HG03060 (cell line): ENCODE results near the gene SLC13A2.
"Not testable (repeated sequence)": the region's sequence is repeated elsewhere in the genome, so short reads cannot be mapped to it uniquely, and the experiment has no call there.

Experiments used
- ATAC-seq: cut with Tn5 transposase; IDR thresholded peaks from one replicate; pipeline ENCODE4 v1.9.1; 2021; ENCODE audit warnings: low read depth, moderate number of reproducible peaks; ENCODE audit not compliant: unreplicated experiment

Gene SLC13A2, protein sequence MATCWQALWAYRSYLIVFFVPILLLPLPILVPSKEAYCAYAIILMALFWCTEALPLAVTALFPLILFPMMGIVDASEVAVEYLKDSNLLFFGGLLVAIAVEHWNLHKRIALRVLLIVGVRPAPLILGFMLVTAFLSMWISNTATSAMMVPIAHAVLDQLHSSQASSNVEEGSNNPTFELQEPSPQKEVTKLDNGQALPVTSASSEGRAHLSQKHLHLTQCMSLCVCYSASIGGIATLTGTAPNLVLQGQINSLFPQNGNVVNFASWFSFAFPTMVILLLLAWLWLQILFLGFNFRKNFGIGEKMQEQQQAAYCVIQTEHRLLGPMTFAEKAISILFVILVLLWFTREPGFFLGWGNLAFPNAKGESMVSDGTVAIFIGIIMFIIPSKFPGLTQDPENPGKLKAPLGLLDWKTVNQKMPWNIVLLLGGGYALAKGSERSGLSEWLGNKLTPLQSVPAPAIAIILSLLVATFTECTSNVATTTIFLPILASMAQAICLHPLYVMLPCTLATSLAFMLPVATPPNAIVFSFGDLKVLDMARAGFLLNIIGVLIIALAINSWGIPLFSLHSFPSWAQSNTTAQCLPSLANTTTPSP

DNA sequence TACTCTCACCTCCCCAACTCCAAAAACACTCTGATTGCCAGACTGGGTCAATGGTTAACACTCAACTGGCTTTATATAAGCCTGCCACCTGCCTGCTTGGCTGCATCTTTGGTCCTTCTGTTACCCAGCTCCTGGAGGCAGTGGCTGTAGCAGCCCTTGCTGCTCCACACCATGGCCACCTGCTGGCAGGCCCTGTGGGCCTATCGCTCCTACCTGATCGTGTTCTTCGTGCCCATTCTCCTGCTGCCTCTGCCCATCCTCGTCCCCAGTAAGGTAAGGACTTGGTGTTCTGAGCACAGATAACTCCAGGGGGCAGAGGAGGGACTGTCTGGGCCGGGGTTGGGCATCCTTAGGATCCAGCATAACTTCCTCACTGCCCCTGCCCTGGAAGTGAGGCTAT, at the start of gene SLC13A2:
Gene SLC13A2, plus strand, starts transcription at position 103 of the 400 bp plus-strand sequence. Its CDS starts 69 bp downstream, at position 172.
- no peak for ATAC-seq

DNA sequence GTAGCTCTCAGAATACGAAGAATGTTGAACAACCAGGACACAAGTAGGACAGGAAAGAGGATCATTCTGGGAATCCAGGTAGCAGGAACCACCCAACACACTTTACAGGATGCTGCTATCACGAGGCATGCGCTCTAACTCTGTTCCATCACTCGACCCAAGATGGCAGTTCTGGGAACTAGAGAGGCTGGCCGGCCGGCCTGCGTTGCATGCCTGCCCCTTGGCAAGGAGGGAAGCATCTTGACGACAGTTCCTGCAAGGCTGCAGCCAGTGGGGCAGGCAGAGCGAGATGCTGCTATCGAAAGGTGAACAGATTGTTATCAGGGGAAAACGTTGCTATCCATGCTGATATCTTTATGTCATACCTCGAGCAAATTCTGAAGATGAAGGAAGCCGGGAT, 48.2 kb upstream of the SLC13A2 start:
- ATAC-seq, result no peak

DNA sequence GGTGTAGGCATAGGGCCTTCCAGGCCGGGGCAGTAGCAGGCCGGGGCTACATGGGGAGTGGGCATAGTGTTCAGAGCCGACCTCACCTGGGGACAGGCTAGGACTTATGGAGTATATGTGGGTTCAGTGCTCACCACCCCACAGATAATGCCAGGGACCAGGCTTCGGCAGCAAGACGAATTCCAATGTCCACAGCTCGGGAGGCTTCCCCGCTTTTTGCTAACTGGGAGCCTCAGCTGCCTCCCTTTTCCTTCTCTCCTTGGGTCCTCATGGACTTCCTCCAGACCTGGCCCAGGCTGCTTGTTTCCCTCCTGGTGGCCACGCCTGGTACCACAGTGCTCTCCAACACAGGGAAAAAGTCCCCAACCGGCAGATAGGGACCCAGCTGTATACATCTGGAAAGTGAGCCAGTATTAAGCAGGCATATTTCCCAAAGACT, 47.3 kb upstream of the SLC13A2 start:
- ATAC-seq, result no peak

DNA sequence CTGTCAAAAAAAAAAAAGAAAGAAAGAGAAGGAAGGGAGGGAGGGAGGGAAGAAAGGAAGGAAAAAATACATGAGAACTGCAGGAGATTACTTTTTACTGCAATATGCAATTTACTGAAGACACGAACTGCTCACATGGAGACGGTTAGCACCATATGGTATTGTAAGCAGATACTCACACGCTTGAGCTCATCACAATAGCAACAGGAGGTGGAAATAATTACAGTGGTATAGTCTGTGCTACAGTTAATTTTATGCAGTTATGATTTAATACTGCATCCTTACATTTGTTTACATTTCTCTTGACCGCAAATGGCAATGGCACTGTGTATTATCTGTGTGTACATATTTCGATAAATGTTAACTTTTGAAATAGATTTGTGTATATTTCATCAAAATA, 46.1 kb upstream of the SLC13A2 start:
- ATAC-seq, result no peak

DNA sequence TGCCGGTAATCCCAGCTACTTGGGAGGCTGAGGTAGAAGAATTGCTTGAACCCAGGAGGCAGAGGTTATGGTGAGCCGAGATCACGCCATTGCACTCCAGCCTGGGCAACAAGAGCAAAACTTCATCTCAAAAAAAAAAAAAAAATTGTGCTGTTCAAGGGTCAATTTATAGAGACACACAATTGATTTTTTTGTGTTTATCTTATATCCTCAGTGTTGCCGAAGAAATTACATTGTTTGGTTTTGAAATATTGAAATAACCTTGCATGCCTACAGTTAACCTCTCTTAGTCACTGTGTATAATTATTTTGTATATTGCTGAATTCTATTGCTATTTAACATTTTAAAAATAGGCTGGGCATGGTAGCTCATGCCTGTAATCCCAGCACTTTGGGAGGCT, 45.5 kb upstream of the SLC13A2 start:
- not testable (repeated sequence) for ATAC-seq

DNA sequence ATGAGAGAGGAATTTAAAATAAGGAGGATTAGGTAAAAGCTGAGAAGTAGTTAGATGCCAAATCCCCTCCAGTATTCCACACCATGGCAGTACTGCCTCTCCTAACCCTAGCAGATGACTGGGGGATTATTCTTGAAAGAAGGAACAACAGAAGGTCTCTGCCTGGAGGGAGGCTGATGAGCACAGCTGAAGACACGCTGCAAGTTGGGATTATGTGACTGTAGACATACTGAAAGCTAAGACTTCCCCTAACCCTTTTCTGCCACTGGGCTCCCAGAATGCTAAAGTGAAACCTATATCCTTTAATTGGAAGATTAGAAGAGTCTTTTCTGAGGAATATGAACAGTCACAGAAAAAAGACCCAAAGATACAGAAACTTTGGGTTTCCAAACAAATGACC, 39.7 kb upstream of the SLC13A2 start:
- no peak for ATAC-seq

DNA sequence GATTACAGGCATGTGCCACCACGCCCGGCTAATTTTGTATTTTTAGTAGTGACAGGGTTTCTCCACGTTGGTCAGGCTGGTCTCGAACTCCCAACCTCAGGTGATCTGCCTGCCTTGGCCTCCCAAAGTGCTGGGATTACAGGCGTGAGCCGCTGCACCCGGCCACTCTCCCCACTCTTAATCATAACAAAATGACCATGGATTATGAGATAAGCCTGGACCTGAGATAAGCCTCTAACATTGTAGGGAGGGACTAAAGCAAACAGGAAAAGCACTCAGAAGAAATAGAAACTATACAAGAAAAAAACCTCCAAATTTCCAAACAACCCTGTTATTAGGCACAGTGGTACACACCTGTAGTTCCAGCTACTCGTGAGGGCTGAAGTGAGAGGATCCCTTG, 39.1 kb upstream of the SLC13A2 start:
- not testable (repeated sequence) for ATAC-seq

DNA sequence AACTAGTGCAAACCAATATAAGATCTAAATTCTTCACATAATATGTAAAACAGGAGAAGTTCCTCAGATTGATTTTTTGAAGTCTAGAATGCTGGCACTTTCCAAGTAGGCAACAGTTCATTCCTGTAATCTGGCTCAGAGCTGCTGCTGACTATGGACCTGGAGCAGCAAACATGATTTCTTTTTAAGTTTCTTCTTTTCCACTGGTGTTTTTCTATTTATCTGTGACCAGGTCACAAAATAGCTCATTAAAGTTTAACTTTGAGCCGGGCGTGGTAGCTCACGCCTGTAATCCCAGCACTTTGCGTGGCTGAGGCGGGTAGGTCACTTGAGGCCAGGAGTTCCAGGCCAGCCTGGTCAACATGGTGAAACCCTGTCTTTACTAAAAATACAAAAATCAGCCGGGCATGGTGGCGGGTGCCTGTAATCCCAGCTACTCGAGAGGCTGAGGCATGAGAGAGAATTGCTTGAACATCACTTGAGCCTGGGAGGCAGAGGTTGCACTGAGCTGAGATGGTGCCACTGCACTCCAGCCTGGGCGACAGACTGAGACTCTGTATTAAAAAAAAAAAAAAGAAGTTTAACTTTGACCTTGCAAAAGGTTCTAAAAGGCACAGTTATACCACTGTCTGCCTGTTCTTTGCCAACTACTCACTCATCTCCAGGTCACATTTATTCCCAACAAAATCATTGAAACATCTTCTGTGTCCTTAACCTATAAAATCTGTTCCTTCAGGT, 29.4 kb upstream of the SLC13A2 start:
- ATAC-seq, result no peak

DNA sequence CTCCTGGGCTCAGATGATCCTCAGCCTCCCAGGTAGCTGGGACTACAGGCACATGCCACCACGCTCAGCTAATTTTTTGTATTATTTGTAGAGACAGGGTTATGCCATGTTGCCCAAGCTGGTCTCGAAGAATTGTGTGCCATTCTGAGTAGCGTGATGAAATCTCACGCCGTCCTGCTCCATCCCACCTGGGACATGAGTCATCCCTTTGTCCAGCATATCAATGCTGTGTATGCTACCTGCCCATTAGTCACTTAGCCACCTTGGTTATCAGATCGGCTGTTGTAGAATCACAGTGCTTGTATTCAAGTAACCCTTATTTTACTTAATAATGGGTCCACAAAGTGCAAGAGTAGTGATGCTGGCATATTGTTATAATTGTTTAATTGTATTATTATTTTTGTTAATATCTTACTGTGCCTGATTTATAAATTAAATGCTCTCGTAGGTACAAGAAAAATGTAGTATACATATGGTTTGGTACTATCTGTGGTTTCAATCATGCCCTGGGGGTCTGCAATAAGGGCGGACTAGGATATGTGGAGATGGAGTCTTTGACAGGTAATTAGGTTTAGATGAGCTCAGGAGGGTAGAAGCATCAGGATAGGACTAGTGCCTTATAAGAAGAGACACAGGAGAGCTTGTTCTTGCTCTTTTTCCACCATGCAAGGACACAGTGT, 26.6 kb upstream of the SLC13A2 start:
- ATAC-seq, result no peak

DNA sequence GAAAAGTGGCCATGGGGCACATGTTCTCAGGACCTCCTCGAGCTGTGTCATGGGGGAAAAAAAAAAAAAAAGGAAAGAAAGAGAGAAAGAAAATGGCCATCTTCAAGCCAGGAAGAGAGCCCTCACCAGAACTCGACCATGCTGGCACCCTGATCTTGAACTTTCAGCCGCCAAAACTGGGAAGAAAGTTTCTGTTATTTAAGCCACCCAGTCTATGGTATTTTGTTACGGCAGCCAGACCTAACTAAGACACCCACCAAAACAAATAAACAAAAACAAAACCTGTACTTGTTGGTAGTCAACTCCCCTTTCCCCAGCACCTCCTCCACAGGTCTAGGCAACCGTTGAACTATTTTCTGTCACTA, 26.1 kb upstream of the SLC13A2 start:
- no peak for ATAC-seq

DNA sequence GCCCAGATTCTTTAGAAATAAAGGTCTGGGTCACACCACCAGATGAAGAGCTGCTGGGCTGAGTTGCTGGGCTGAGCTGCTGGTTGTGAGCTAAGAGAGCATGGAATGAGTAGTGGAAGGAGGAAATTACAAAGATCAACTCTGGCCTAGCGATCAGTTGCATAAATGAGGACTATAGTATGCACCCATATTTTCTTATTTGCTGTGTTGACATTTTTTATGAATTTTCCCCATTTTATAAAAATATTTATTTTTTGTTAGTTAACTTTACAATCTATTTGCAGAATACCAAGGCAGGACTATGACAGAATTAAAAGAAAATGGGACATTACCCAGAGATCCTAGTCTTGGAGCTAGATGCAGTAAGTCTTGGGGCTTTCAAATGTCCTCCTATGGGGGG, 23.6 kb upstream of the SLC13A2 start:
- ATAC-seq, result no peak

DNA sequence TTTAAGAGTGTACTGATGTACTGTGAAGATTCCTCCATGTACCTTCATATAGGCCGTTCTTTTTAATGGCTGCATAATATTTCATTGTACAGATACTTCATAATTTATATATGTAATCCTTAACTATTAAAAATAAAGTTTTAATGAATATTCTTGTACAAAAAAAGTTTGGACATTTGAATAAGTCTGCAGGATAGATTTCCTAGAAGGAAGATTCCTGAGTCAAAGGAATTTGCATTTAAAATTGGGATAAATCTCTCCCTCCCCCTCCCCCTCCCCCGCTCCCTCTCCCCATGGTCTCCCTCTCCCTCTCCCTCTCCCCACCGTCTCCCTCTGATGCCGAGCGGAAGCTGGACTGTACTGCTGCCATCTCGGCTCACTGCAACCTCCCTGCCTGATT, 15.6 kb upstream of the SLC13A2 start:
- no peak for ATAC-seq

DNA sequence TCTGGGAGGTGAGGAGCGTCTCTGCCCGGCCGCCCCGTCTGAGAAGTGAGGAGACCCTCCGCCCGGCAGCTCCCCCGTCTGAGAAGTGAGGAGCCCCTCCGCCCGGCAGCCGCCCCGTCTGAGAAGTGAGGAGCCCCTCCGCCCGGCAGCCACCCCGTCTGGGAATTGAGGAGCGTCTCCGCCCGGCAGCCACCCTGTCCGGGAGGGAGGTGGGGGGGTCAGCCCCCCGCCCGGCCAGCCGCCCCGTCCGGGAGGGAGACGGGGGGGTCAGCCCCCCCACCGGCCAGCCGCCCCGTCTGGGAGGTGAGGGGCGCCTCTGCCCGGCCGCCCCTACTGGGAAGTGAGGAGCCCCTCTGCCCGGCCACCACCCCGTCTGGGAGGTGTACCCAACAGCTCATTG, 14.6 kb upstream of the SLC13A2 start:
- ATAC-seq, result not testable (repeated sequence)

DNA sequence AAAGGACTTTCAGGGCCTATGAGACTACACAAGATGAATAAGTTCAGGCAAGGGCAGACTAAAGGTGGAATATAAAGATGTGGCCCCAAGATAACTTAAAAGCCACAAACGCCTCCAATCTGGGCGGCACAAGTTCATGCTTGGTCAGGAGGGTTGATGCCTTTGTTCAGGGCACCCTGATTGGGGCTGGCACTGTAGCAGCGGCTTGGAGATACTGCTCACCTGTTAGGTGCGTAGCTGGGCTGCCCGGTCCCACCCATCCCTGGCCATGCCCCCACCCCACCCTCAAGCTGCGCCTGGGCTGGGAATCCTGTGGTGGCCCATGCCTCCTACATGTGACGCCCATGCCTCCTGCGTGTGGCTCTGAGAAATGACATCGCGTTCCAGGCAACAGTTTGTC, 12.5 kb upstream of the SLC13A2 start:
- no peak for ATAC-seq

DNA sequence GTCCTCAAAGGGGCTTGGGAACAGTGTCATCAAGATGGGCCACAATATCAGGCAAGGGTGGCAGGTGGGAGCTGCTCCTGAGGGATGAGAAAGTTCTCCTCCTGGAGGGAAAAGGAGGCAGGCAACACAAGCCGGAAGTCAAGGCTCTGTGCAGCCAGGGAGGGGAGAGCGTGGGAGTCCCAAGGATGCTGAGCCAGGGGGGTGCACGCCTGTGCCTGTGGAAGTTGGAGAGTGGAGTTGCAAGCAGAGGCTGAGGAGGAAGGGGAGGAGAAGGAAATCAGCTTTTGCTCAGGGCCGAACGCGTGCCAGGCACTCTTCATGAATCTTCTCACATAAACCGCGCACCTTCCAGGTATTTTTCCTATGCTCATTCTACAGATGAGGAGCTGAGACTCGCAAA, 7.4 kb upstream of the SLC13A2 start:
- no peak for ATAC-seq

DNA sequence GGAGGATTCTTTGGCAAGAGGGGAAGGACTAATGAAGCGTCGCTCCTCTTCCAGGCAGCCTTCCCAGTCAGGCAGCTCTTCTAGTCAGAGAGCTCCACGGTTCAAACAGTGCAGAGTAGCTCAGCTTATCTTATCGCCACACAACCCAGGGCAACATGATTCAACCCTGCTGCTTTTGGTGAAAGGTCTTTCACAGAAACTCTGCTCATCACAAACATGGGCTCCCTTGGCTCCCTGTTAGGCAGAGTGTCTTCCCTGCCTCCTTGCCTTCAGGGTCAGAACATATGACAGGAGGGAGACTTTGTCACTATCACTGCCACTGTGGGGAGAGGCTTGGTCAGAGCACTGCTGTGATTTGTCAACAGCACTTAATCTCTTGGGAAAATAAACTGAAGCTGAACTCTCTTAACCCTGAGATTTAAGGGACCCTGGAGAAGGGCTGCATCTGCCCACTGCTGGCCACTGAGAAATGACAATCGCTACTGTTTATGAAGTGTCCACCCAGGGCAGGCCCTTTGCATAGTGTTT, 6.9 kb upstream of the SLC13A2 start:
- no peak for ATAC-seq

DNA sequence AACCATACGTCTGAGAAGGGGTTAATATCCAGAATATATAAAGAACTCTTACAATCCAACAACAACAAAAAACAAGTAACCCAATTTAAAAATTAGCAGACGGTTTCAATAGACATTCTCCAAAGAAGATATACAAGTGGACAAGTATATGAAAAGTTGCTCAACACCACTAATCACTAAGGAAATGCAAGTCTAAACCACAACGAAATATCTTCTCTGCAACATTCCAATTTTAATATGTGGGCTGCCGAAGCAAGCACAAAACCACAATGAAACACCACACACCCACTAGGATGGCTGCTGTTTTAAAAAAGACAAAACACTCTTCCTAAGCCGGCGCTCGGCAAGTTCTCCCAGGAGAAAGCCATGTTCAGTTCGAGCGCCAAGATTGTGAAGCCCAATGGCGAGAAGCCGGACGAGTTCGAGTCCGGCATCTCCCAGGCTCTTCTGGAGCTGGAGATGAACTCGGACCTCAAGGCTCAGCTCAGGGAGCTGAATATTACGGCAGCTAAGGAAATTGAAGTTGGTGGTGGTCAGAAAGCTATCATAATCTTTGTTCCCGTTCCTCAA, 5.9 kb upstream of the SLC13A2 start:
- ATAC-seq, result no peak

DNA sequence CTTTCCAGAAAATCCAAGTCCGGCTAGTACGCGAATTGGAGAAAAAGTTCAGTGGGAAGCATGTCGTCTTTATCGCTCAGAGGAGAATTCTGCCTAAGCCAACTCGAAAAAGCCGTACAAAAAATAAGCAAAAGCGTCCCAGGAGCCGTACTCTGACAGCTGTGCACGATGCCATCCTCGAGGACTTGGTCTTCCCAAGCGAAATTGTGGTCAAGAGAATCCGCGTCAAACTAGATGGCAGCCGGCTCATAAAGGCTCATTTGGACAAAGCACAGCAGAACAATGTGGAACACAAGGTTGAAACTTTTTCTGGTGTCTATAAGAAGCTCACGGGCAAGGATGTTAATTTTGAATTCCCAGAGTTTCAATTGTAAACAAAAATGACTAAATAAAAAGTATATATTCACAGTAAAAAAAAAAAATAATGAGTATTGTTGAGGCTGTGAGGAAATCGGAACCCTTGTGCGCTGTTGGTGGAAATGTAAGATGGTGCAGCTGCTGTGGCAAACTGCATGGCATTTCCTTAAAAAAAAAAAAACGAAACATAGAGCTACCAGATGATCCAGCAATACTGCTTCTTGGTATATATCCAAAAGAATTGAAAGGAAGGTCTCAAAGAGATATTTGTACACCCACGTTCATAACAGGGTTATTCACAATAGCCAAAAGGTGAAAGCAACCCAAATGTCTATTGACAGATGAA, 5.3 kb upstream of the SLC13A2 start:
- not testable (repeated sequence) for ATAC-seq

DNA sequence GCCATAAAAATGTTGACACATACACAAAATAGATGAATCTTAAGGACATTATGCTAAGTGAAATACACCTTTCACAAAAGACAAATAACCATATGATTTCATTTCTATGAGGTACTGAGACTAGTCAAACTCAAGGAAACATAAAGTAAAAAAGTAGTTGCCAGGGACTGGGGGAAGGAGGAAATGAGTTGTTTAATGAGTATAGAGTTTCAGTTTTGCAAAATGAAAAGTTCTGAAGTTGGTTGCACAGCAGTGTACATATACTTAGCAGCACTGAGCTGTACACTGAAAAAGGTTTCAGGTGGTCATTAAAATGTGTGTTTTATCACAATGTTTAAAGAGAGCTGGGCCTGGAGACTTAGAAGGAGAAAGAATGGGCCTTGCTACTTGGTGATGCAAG, 4.7 kb upstream of the SLC13A2 start:
- ATAC-seq, result no peak

DNA sequence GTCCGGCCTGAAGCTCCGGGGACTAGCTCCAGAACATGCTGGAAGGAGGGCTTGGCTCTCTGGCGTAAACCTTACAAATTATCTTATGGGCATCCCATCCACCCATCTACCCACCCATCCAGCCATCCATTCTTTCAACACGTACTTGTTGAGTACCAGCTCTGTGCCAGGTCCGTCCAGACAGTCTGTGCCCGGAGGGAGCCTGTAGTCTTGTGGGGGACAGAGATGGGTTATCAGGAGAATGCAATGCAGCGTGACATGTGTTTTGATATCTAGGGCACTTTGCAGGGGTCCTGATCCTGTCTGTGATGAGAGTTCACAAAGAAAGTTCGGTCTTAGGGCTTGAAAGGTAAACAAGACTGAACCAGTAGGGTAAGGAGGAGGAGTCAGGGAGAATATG, 4.1 kb upstream of the SLC13A2 start:
- ATAC-seq, result no peak
